Lung (tissue), 12 donors: ENCODE results near the gene NEIL1. TPM values are rescaled to one million over a fixed set of nuclear protein-coding genes. Genes with fewer than 3 reads are reported as not detected.
"Not testable (repeated sequence)": the region's sequence is repeated elsewhere in the genome, so short reads cannot be mapped to it uniquely, and the experiment has no call there.

Experiments used
- ATAC-seq: fragments of 200-7000 bp; cut with Tn5 transposase; one replicate; pipeline ENCODE4 v1.9.1; 2020; ENCODE audit warnings: moderate number of reproducible peaks; ENCODE audit not compliant: insufficient read depth, low FRiP score
- DNase-seq, 3 donors: peaks; one replicate each; pipeline ENCODE4 v3.0.0-alpha.2; 2013 to 2017
- H3K27ac ChIP-seq, 2 donors: one replicate each; pipeline ENCODE4 v1.5.1; 2013; ENCODE audit warnings: mild to moderate bottlenecking in 2 of 2, moderate library complexity in 2 of 2, control low read depth in 1 of 2, inconsistent platforms in 1 of 2, low read depth in 1 of 2, low read length in 1 of 2
- H3K27me3 ChIP-seq, 3 donors: one replicate each; pipeline ENCODE4 v1.5.1; 2013; ENCODE audit warnings: low read length in 2 of 3; ENCODE audit not compliant: control insufficient read depth in 3 of 3, insufficient read depth in 3 of 3
- H3K36me3 ChIP-seq, 4 donors: one replicate each; pipeline ENCODE4 v1.5.1; 2013; ENCODE audit warnings: low read length in 4 of 4, mild to moderate bottlenecking in 1 of 4, moderate library complexity in 1 of 4; ENCODE audit not compliant: control insufficient read depth in 4 of 4, insufficient read depth in 4 of 4
- H3K4me1 ChIP-seq, 5 donors: one replicate each; pipeline ENCODE4 v1.5.1; 2013; ENCODE audit warnings: low read length in 5 of 5, mild to moderate bottlenecking in 2 of 5, moderate library complexity in 1 of 5; ENCODE audit not compliant: control insufficient read depth in 5 of 5, insufficient read depth in 5 of 5
- H3K4me3 ChIP-seq: one replicate; pipeline ENCODE4 v1.5.1; 2013; ENCODE audit warnings: mild to moderate bottlenecking, control low read depth, moderate library complexity
- H3K9ac ChIP-seq, 2 donors: one replicate each; pipeline ENCODE4 v1.5.1; 2013; ENCODE audit warnings: low read length in 2 of 2, control low read depth in 1 of 2; ENCODE audit not compliant: insufficient read depth in 1 of 2
- H3K9me3 ChIP-seq, 4 donors: one replicate each; pipeline ENCODE4 v1.5.1; 2013; ENCODE audit warnings: low read length in 3 of 4, mild to moderate bottlenecking in 1 of 4, moderate library complexity in 1 of 4; ENCODE audit not compliant: control insufficient read depth in 4 of 4, insufficient read depth in 3 of 4
- CTCF ChIP-seq: IDR thresholded peaks from 2 replicates; pipeline ENCODE4 v1.5.1; 2012; ENCODE audit warnings: mild to moderate bottlenecking; ENCODE audit errors: control extremely low read depth, extremely low read depth
- WGBS, 2 donors: extraction: QIAGEN DNeasy Blood & Tissue Kit; methylation state at CpG; one replicate each; pipeline ENCODE4 v1.1.7; 2013; 5-methylcytosine and 5-hydroxymethylcytosine counted together
- polyA plus RNA-seq, 2 donors: library from polyadenylated mRNA; stranded (reverse); fragments of 200-250 nt; gene quantifications; one replicate each; pipeline ENCODE4 v1.2.1, GENCODE V29; 2013
- total RNA-seq, 2 donors: library from RNA; depleted of rRNA in 1 of 2; stranded (reverse); fragments of >200 nt in 1 of 2; gene quantifications; one replicate each; pipeline ENCODE4 v1.2.1, GENCODE V29; 2014 to 2021
- donor health status: control.
- donor health status: control.
- donor health status: Bipolar disorder and iron deficiency.
- donor health status: healthy.
- donor health status: DM: yes; HTN: yes; CAD: no.

The NEIL1 gene
- total and polyA plus RNA-seq, 4 donors: 13.8 to 46.8 (median 36.4) TPM

- Histone ChIP-seq H3K4me1 (no peaks in the 10 kb centered on the region), H3K4me3 (no peak overlapping the region), H3K9ac (no peak overlapping the region), H3K9me3 (no peaks in the 10 kb centered on the region), H3K36me3 (no peaks in the 10 kb centered on the region), H3K27ac (no peak overlapping the region), H3K27me3 (peaks cover 0 to 3% (median 0%) of the 10 kb centered on the region in 3 donors)
- 88 to 92% methylated on average over 13 of the region's 13 CpGs for WGBS, 2 donors
- no peak for TF ChIP-seq CTCF
- ATAC-seq (no peak), DNase-seq (no peak)
Observed at GRCh38 chr15:75313116-75313845, 33.6 kb upstream of the NEIL1 start.

DNA sequence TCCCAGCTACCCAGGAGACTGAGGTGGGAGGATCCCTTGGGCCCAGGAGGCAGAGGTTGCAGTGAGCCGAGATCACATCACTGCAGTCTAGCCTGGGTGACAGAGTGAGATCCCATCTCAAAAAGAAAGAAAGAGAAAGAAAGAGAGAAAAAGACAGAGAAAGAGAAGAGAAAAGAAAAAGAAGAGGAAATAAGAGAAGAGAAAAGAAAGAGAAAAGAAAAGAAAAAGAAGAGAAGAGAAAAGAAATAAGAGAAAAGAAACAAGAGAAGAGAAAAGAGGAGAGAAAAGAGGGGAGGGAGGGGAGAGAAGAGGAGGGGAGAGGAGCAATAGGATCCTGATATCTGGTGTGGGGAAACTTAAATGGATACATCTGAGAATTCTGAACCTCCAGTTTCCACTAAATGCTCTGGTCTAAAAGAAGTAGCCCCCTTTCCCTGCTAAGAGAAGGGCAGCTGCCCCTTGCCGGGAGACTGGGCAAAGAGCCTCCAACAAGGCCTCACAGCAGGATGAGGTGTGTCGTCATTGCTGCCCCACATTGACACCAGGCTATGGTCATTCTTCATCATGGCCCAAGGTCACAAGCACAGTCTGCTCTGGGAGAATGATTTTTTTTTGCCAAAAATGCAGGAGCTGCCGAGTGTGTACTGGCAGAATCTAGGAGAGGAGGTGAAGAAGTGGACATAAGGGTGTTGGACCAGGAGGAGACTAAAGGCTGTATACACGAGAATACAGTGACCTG is 32.1 kb upstream of the NEIL1 start:
- H3K9me3 ChIP-seq: no peaks in the 10 kb centered on the region
- 75 to 81% methylated on average over 5 of the region's 5 CpGs for WGBS, 2 donors
- DNase-seq: no peak
- peaks cover 0 to 3% (median 0%) of the 10 kb centered on the region in 3 donors for H3K27me3 ChIP-seq
- H3K4me1 ChIP-seq: no peaks in the 10 kb centered on the region
- no peak overlapping the region for H3K4me3 ChIP-seq
- no peak overlapping the region for H3K27ac ChIP-seq
- ATAC-seq: no peak
- H3K36me3 ChIP-seq: no peaks in the 10 kb centered on the region
- TF ChIP-seq CTCF: no peak
- no peak overlapping the region for H3K9ac ChIP-seq

GRCh38 chr15:75319231-75319897 is 27.5 kb upstream of the NEIL1 start:
- not testable (repeated sequence) for H3K4me3 ChIP-seq, ATAC-seq, DNase-seq, H3K9ac ChIP-seq, H3K27me3 ChIP-seq, H3K4me1 ChIP-seq, H3K27ac ChIP-seq, H3K36me3 ChIP-seq, H3K9me3 ChIP-seq
- 82 to 87% methylated on average over 5 of the region's 5 CpGs for WGBS, 2 donors

DNA sequence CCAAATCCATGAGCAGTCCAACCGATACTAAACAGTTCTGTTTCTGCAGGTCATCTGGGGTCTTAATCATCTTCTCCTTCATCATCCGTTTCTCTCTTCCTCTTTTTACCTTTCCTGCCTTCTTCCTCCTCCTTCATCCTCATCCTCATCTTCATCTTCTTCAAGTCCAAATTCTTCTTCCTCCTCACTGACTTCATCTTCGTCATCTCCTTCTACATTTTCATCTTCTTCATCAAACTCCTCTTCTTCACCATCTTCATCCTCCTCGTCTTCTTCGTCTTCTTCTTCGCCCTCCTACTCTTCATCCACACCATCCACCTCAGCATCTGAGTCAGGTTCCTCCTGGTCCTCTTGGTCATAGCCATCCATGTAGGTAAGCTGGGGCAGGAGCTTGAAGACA is 25.1 kb upstream of the NEIL1 start:
- H3K9ac ChIP-seq: no peak overlapping the region
- 80 to 89% methylated on average over 6 of the region's 6 CpGs for WGBS, 2 donors
- ATAC-seq: no peak
- H3K9me3 ChIP-seq: no peaks in the 10 kb centered on the region
- TF ChIP-seq CTCF: no peak
- no peaks in the 10 kb centered on the region for H3K36me3 ChIP-seq
- H3K4me1 ChIP-seq: no peaks in the 10 kb centered on the region
- H3K27me3 ChIP-seq: no peaks in the 10 kb centered on the region
- DNase-seq: no peak
- no peak overlapping the region for H3K27ac ChIP-seq
- H3K4me3 ChIP-seq: no peak overlapping the region
